Spleen (tissue), 7 donors: ENCODE measurements around the gene LRP1.

Source experiments
- CTCF ChIP-seq, 11 experiments: fragments of 200-600 bp in 7 of 11; fragments of 450-650 bp in 4 of 11; sonication (generic) in 4 of 11; IDR thresholded peaks in 8 of 11; conservative IDR thresholded peaks in 3 of 11; 1 replicate in 7 of 11; 2 replicates in 4 of 11; pipeline versions ENCODE4 v1.4.0 to v1.8.0; 2016 to 2021; ENCODE audit warnings: antibody characterized with exemption in 11 of 11, inconsistent platforms in 4 of 11, mild to moderate bottlenecking in 1 of 11
- POLR2A ChIP-seq, 3 donors: fragments of 450-650 bp; IDR thresholded peaks; one replicate each; pipeline ENCODE4 v1.5.1; 2017; ENCODE audit warnings: antibody characterized with exemption in 3 of 3, mild to moderate bottlenecking in 1 of 3
- POLR2AphosphoS5 ChIP-seq, 3 donors: sonication (generic); formaldehyde crosslinking; IDR thresholded peaks; one replicate each; pipeline ENCODE4 v1.5.1; 2017; ENCODE audit warnings: antibody characterized with exemption in 3 of 3
- donor health status: DM: no; HTN: no; CAD: no; lungs with moderate emphysema.
- donor health status: DM: no; HTN: no; CAD: no.
- donor health status: DM: no; HTN: no; CAD: no.

- TF ChIP-seq CTCF (IDR thresholded peaks at IDR 0.05 in 8 of 11, conservative IDR thresholded peaks at IDR 0.05 in 3 of 11) (no peak), POLR2A (IDR thresholded peaks at IDR 0.05) (no peak), POLR2AphosphoS5 (IDR thresholded peaks at IDR 0.05) (peak in 1 of 3 donors; percentile 12)
Observed at GRCh38 chr12:57177354-57177753, 49.1 kb downstream of the LRP1 start.
